HG03066 (cell line): ENCODE measurements around the gene MAMDC4.
"Not testable (repeated sequence)": the region's sequence is repeated elsewhere in the genome, so short reads cannot be mapped to it uniquely, and the experiment has no call there.

ENCODE experiments used
- ATAC-seq: cut with Tn5 transposase; IDR thresholded peaks from one replicate; pipeline ENCODE4 v1.9.1; 2021; ENCODE audit warnings: low read depth; ENCODE audit not compliant: unreplicated experiment

MAMDC4 gene

GRCh38 chr9:136882947-136883283 is 30.8 kb downstream of the MAMDC4 start:
- not testable (repeated sequence) for ATAC-seq

GRCh38 chr9:136883670-136884069 is 31.5 kb downstream of the MAMDC4 start:
- not testable (repeated sequence) for ATAC-seq

- ATAC-seq: peak; percentile 72
Measured at GRCh38 chr9:136885950-136886578, 33.9 kb downstream of the MAMDC4 start, which contains the start of gene TRAF2. TSS of gene TRAF2 (plus strand) at chr9:136886516. CDS start at chr9:136898741, 12,225 bp downstream.

GRCh38 chr9:136886610-136887597 is 34.8 kb downstream of the MAMDC4 start:
- peak; percentile 19 for ATAC-seq

GRCh38 chr9:136888454-136888853 is 36.3 kb downstream of the MAMDC4 start:
- ATAC-seq: no peak

GRCh38 chr9:136889858-136890257 is 37.7 kb downstream of the MAMDC4 start:
- no peak for ATAC-seq

- no peak for ATAC-seq
Measured at GRCh38 chr9:136890661-136891060, 38.5 kb downstream of the MAMDC4 start.

GRCh38 chr9:136896027-136896426 is 43.9 kb downstream of the MAMDC4 start:
- ATAC-seq: no peak

GRCh38 chr9:136898483-136899100 is 46.4 kb downstream of the MAMDC4 start:
- no peak for ATAC-seq

- peak; percentile 36 for ATAC-seq
Measured at GRCh38 chr9:136899196-136899595, 47.0 kb downstream of the MAMDC4 start.

GRCh38 chr9:136900556-136900955 is 48.4 kb downstream of the MAMDC4 start:
- no peak for ATAC-seq

GRCh38 chr9:136900988-136901515 is 48.9 kb downstream of the MAMDC4 start:
- no peak for ATAC-seq

GRCh38 chr9:136901516-136902258 is 49.5 kb downstream of the MAMDC4 start:
- ATAC-seq: peak; percentile 50

- peak; percentile 68 for ATAC-seq
Measured at GRCh38 chr9:136902259-136902821, 50.2 kb downstream of the MAMDC4 start.

GRCh38 chr9:136903041-136903554 is 51.0 kb downstream of the MAMDC4 start:
- ATAC-seq: no peak

- no peak for ATAC-seq
Measured at GRCh38 chr9:136906266-136906665, 54.1 kb downstream of the MAMDC4 start.

GRCh38 chr9:136907011-136907914 is 55.1 kb downstream of the MAMDC4 start:
- ATAC-seq: no peak
